ENCODE measurements around the gene ABCC1.

The ABCC1 gene

GRCh38 chr16:16116841-16117240 lies 167.4 kb downstream of the ABCC1 start:
- no peak for DNase-seq

- no peak for DNase-seq
Observed at GRCh38 chr16:16118337-16118736, 168.9 kb downstream of the ABCC1 start.

GRCh38 chr16:16120044-16120381 lies 170.6 kb downstream of the ABCC1 start:
- DNase-seq, result no peak

- DNase-seq, result no peak
Observed at GRCh38 chr16:16120382-16121184, 171.2 kb downstream of the ABCC1 start.

GRCh38 chr16:16121185-16121727 lies 171.8 kb downstream of the ABCC1 start:
- DNase-seq, result no peak

- DNase-seq, result no peak
Observed at GRCh38 chr16:16122264-16122663, 172.8 kb downstream of the ABCC1 start.

GRCh38 chr16:16124438-16124837 lies 175.0 kb downstream of the ABCC1 start:
- no peak for DNase-seq

GRCh38 chr16:16124974-16125373 lies 175.6 kb downstream of the ABCC1 start:
- DNase-seq, result no peak

GRCh38 chr16:16126896-16127295 lies 177.5 kb downstream of the ABCC1 start:
- no peak for DNase-seq

GRCh38 chr16:16127469-16128116 lies 178.2 kb downstream of the ABCC1 start:
- DNase-seq, result no peak

GRCh38 chr16:16131204-16131603 lies 181.8 kb downstream of the ABCC1 start:
- DNase-seq, result no peak

- DNase-seq, result no peak
Observed at GRCh38 chr16:16131659-16132058, 182.2 kb downstream of the ABCC1 start.

GRCh38 chr16:16133943-16134604 lies 184.7 kb downstream of the ABCC1 start:
- DNase-seq, result no peak

GRCh38 chr16:16136588-16136987 lies 187.2 kb downstream of the ABCC1 start:
- DNase-seq, result no peak

- DNase-seq, result no peak
Observed at GRCh38 chr16:16137110-16137509, 187.7 kb downstream of the ABCC1 start.

- DNase-seq, result no peak
Observed at GRCh38 chr16:16138034-16138635, 188.7 kb downstream of the ABCC1 start.

GRCh38 chr16:16139061-16139460 lies 189.6 kb downstream of the ABCC1 start:
- no peak for DNase-seq

- DNase-seq, result no peak
Observed at GRCh38 chr16:16139806-16140205, 190.4 kb downstream of the ABCC1 start.

GRCh38 chr16:16140537-16140936 lies 191.1 kb downstream of the ABCC1 start:
- DNase-seq, result no peak

GRCh38 chr16:16141141-16141540 lies 191.7 kb downstream of the ABCC1 start:
- DNase-seq, result no peak

GRCh38 chr16:16141784-16142396 lies 192.5 kb downstream of the ABCC1 start:
- DNase-seq, result no peak

GRCh38 chr16:16143038-16143763 lies 193.8 kb downstream of the ABCC1 start:
- no peak for DNase-seq
